Heart right ventricle (tissue), 16 donors: ENCODE measurements around the gene CLMN. TPM values are rescaled to one million over a fixed set of nuclear protein-coding genes. Genes with fewer than 3 reads are reported as not detected.

Source experiments
- ATAC-seq, 8 donors: fragments of 200-7000 bp; cut with Tn5 transposase; one replicate each; pipeline ENCODE4 v1.9.1; 2020; ENCODE audit warnings: mild to moderate bottlenecking in 8 of 8, moderate library complexity in 8 of 8, moderate number of reproducible peaks in 1 of 8
- DNase-seq, 2 donors: peaks; one replicate each; pipeline ENCODE4 v3.0.0-alpha.2; 2020
- H3K27ac ChIP-seq, 10 donors: fragments of 200-600 bp; sonication (generic) in 2 of 10; one replicate each; pipeline versions ENCODE4 v1.5.0 to v1.8.0; 2020 to 2022; ENCODE audit warnings: mild to moderate bottlenecking in 3 of 10
- H3K27me3 ChIP-seq, 7 donors: fragments of 200-600 bp; one replicate each; pipeline ENCODE4 v1.8.0; 2021 to 2022; ENCODE audit warnings: mild to moderate bottlenecking in 2 of 7
- H3K36me3 ChIP-seq, 9 donors: fragments of 200-600 bp; sonication (generic) in 1 of 9; one replicate each; pipeline versions ENCODE4 v1.5.0 to v1.8.0; 2020 to 2022; ENCODE audit warnings: mild to moderate bottlenecking in 2 of 9
- H3K4me1 ChIP-seq, 9 donors: fragments of 200-600 bp; sonication (generic) in 1 of 9; one replicate each; pipeline versions ENCODE4 v1.5.0 to v1.8.0; 2020 to 2022; ENCODE audit warnings: mild to moderate bottlenecking in 4 of 9
- H3K4me3 ChIP-seq, 10 donors: fragments of 200-600 bp; sonication (generic) in 2 of 10; one replicate each; pipeline versions ENCODE4 v1.5.0 to v1.8.0; 2020 to 2022; ENCODE audit warnings: mild to moderate bottlenecking in 7 of 10, moderate library complexity in 2 of 10
- H3K9me3 ChIP-seq, 11 donors: fragments of 200-600 bp in 10 of 11; sonication (generic) in 2 of 11; one replicate each; pipeline versions ENCODE4 v1.5.0 to v1.8.0; 2013 to 2022; ENCODE audit warnings: mild to moderate bottlenecking in 2 of 11, control low read depth in 1 of 11, moderate library complexity in 1 of 11
- WGBS, 2 donors: extraction: QIAGEN DNeasy Blood & Tissue Kit; methylation state at CpG; one replicate each; pipeline ENCODE4 v1.1.7; 2013; ENCODE audit warnings: inconsistent platforms in 1 of 2; 5-methylcytosine and 5-hydroxymethylcytosine counted together
- intact Hi-C, 10 donors: fragments of 100-400 bp; cut with DNase I; formaldehyde crosslinking; loops; one replicate each; pipeline versions ENCODE4 v1.11.1 to v1.14.2; 2022
- polyA plus RNA-seq, 2 donors: library from polyadenylated mRNA; stranded (reverse); fragments of 200-250 nt; gene quantifications; one replicate each; pipeline ENCODE4 v1.2.3, GENCODE V29; 2013
- total RNA-seq, 10 donors: library from RNA; stranded (reverse); fragmentation: NEBNext Ultra II Directional in 3 of 10; extraction: Animal tissue kit (Norgen Biotek cat#: 25700) in 3 of 10; gene quantifications; one replicate each; pipeline versions ENCODE4 v1.2.1 to v1.2.4, GENCODE V29; 2021 to 2023
- TF ChIP-seq, protein P1 (sequence below), 9 donors: fragments of 200-600 bp; sonication (generic) in 2 of 9; IDR thresholded peaks; one replicate each; pipeline versions ENCODE4 v1.5.0 to v1.8.0; 2021 to 2022; ENCODE audit warnings: antibody characterized with exemption in 9 of 9, mild to moderate bottlenecking in 5 of 9, moderate library complexity in 1 of 9
- donor health status: Arrhythmogenic right ventricular cardiomyopathy.
- donor health status: ischemic (EF 13 %, LVEDD 7.1; RV severe dilation, severe dysfunction).
- donor health status: healthy with polysubstance abuse.
- donor health status: DM: no; HTN: yes; CAD: no.
- donor health status: DM: no; HTN: no; CAD: no.
- donor health status: ischemic (EF 25% LVEDD 6.9; RV normal size, moderate dysfunction).
- donor health status: ischemic (EF 25% LVEDD 5.7; RV mildly dilated, moderate dysfunction).
- donor health status: healthy.
- donor health status: DM: yes; HTN: yes; CAD: no.
- donor health status: Ischemic cardiomyopathy.
- donor health status: ischemic (EF 35%, LVEDD 5.7; RV mildly dilated, moderate dysfunction).
- donor health status: nonischemic (EF 11% LVEDD 7.7; RV severe dilation, severe dysfunction).
- donor health status: DM: yes; HTN: yes; CAD: no.
- donor health status: PGD.
- donor health status: ischemic (EF 29% LVEDD 5.4; RV normal size, mild dysfunction).
- donor health status: nonischemic (EF 23%, LVEDD 6.1; RV moderate dilation, normal function).

Gene CLMN
- total and polyA plus RNA-seq, 12 donors = 2.6 to 14.5 (median 5.9) TPM

DNA sequence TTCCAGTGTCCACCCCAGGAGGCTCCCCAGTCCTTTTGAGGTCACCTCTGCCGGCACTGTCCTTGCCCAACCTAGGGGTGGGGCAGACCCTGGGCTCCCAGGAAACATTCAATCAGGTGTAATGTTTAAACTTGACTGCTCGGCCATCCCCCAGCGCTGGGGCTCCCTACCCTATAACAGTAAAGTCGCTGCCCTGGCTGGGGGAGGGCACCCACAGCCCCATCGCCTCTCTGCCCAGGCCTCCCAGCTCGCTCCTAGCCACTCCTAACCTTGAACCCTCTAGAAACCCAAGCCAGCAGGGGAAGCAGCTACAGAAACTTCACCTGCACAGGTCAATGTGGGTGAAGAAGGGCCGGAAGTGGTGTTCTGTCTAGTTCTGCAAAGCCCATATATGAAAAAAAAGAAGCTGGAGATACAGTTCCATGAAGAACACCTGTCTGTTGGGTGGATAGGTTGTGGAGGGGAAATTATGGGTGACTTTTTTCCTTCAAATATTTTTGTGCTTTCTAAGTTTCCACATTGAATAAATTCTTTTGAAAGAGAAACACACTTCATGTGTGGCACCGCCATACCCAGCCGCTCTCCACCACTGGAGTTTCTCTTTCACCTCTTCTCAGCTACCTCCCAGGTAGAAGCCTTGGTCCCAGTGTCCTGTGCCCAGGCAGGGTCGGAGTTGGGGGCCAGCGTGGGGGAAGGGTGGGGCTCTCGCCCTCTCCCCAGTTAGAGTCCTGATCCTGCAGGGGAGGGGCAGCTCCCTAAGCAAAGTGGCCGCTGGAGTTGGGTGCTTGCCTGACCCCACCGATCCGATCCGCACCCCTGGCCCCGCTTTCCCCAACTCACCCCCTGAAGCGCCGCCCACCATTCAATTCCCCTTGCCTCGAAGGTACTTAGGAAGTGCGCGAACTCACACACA, 1.1 kb downstream of the CLMN start:
- 40 to 41% methylated on average over 21 to 22 of the region's 22 CpGs for WGBS, 2 donors
- intact Hi-C loops = loop anchor here in 2 of 10 donors (5.0 to 10.0 kb wide), 3 partner anchors 89 to 134 kb away; no protein-coding TSS in a partner anchor
- TF ChIP-seq, protein P1, sequence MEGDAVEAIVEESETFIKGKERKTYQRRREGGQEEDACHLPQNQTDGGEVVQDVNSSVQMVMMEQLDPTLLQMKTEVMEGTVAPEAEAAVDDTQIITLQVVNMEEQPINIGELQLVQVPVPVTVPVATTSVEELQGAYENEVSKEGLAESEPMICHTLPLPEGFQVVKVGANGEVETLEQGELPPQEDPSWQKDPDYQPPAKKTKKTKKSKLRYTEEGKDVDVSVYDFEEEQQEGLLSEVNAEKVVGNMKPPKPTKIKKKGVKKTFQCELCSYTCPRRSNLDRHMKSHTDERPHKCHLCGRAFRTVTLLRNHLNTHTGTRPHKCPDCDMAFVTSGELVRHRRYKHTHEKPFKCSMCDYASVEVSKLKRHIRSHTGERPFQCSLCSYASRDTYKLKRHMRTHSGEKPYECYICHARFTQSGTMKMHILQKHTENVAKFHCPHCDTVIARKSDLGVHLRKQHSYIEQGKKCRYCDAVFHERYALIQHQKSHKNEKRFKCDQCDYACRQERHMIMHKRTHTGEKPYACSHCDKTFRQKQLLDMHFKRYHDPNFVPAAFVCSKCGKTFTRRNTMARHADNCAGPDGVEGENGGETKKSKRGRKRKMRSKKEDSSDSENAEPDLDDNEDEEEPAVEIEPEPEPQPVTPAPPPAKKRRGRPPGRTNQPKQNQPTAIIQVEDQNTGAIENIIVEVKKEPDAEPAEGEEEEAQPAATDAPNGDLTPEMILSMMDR (IDR thresholded peaks at IDR 0.05) = no peak

DNA sequence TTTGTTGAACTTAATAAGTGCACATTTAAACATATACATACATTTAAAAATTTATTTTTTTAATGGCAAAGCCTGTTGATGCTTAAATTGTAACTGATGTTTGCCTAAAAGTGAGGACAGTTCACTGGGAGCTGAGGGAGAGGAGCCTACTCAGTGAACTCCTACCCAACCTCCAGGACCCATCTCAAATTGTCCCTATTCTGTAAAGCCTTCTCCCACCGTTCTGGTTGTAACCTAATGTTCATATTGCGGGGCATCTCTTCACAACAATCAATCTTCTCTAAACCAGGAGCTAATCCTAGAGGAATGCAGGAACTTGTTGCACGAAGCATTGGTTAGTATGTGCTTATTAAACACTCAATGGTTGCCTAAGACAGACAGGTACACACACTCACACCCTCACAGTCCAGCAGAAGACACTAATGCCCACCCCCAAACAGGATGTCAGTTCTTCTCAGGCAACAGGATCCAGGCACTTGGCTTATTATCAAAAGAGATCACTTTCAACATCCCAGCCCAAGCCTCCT, 1.8 kb downstream of the CLMN start:
- DNase-seq = no peak
- Histone ChIP-seq H3K27me3 (peaks cover 0 to 13% (median 0%) of the 10 kb centered on the region in 7 donors), H3K27ac (peak overlapping the region in 7 of 10 donors; percentile 3 to 87 (median 78)), H3K9me3 (no peaks in the 10 kb centered on the region), H3K36me3 (no peaks in the 10 kb centered on the region), H3K4me1 (peaks cover 0 to 66% (median 19%) of the 10 kb centered on the region in 9 donors), H3K4me3 (peak overlapping the region in 9 of 10 donors; percentile 77 to 96 (median 88))
- intact Hi-C loops = loop anchor here in 2 of 10 donors (5.0 to 10.0 kb wide), 3 partner anchors 89 to 133 kb away; no protein-coding TSS in a partner anchor
- TF ChIP-seq, protein P1 (IDR thresholded peaks at IDR 0.05) = no peak
- no peak for ATAC-seq
- 85 to 87% methylated on average over 3 of the region's 3 CpGs for WGBS, 2 donors

More for the DNA sequence above, 1.1 kb downstream of the CLMN start:
- Histone ChIP-seq H3K27ac (peak overlapping the region; percentile 3 to 87 (median 78)), H3K27me3 (peaks cover 0 to 13% (median 0%) of the 10 kb centered on the region in 7 donors), H3K4me3 (peak overlapping the region; percentile 77 to 96 (median 89)), H3K36me3 (no peaks in the 10 kb centered on the region), H3K9me3 (no peaks in the 10 kb centered on the region), H3K4me1 (peaks cover 0 to 60% (median 19%) of the 10 kb centered on the region in 9 donors)
- peak in 2 of 8 donors; percentile 3 to 19 for ATAC-seq
- no peak for DNase-seq

DNA sequence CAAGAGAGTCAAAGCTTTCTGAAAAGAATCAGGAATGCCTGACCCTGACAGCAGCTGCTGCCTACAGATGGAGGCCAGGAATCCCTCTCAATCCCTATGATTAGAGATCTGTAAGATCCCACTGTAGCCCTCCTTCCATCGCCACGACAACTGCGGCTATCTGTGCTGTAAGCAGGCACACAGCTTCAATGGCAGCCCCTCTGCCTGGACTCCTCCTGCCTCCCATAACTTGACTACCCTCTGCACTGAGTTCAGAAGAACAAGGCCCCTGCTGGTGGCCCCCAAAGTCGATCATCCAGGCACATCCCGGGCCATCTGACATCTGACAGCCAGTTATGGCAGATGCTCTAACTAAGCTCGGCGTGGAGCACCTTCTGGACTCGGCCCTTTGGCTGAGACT, 2.9 kb downstream of the CLMN start:
- TF ChIP-seq, protein P1 (IDR thresholded peaks at IDR 0.05) = no peak
- WGBS, 2 donors = 73 to 78% methylated on average over 8 of the region's 8 CpGs
- peaks cover 0 to 71% (median 19%) of the 10 kb centered on the region in 9 donors for H3K4me1 ChIP-seq
- H3K9me3 ChIP-seq = no peaks in the 10 kb centered on the region
- H3K36me3 ChIP-seq = no peaks in the 10 kb centered on the region
- DNase-seq (no peak), ATAC-seq (no peak)
- H3K27me3 ChIP-seq = peaks cover 0 to 13% (median 0%) of the 10 kb centered on the region in 7 donors
- peak overlapping the region in 3 of 10 donors; percentile 13 to 48 (median 28) for H3K27ac ChIP-seq
- intact Hi-C loops = loop anchor here in 2 of 10 donors (5.0 to 10.0 kb wide), 3 partner anchors 90 to 132 kb away; no protein-coding TSS in a partner anchor
- H3K4me3 ChIP-seq = peak overlapping the region in 1 of 10 donors; percentile 95

DNA sequence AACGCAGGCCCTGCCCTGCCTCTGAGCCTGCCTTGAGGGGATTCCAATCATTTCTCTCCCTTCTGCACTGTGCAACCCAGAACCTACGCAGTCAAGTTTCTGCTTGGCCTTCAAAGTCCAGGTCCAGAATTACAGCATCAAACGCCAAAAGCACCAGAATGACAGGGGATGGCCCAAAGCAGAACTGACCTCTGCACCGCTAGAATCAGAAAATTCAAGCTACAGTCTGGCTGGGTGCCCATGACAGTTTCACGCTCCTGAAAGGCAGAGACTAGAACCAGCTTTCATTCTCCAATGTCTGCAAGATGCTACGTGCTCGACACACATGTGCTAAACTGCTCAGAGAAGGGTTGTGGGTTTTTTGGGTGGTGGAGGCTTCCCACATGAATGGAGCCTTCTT, 4.1 kb downstream of the CLMN start:
- H3K4me3 ChIP-seq = no peak overlapping the region
- intact Hi-C loops = loop anchor here in 2 of 10 donors (5.0 to 10.0 kb wide), 3 partner anchors 92 to 131 kb away; no protein-coding TSS in a partner anchor
- peak overlapping the region in 4 of 10 donors; percentile 31 to 75 (median 38) for H3K27ac ChIP-seq
- WGBS, 2 donors = 73 to 82% methylated on average over 7 of the region's 7 CpGs
- no peaks in the 10 kb centered on the region for H3K36me3 ChIP-seq
- H3K4me1 ChIP-seq = peaks cover 0 to 75% (median 18%) of the 10 kb centered on the region in 9 donors
- no peak for DNase-seq
- TF ChIP-seq, protein P1 (IDR thresholded peaks at IDR 0.05) = no peak
- H3K9me3 ChIP-seq = no peaks in the 10 kb centered on the region
- no peak for ATAC-seq
- peaks cover 0 to 13% (median 0%) of the 10 kb centered on the region in 7 donors for H3K27me3 ChIP-seq
